ENCODE results near the gene IRF9. TPM values are rescaled to one million over a fixed set of nuclear protein-coding genes. Genes with fewer than 3 reads are reported as not detected.

IRF9 gene
- total RNA-seq, 1 donor from 2014 or later, result 45.1 TPM

DNA sequence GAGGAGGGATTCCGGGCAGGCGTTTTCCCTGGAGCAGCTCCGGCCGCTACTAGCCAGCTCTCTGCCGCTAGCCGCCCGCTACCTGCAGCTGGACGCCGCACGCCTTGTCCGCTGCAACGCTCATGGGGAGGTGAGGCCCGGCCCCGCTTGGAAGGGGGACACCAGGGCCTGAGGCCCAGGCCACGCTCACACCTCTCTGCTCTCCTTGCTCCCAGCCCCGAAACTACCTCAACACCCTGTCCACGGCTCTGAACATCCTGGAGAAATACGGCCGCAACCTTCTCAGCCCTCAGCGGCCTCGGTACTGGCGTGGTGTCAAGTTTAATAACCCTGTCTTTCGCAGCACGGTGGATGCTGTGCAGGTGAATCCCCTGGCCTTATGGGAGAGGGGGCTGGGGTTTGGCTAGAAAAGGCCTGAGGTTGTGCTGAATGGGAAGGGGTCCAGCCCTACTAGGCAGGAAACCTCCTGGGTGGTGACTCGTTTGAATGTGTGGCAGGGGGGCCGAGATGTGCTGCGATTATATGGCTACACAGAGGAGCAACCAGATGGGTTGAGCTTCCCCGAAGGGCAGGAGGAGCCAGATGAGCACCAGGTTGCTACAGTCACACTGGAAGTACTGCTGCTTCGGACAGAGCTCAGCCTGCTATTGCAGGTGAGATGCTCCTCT, 13.2 kb upstream of the IRF9 start:
- DNase-seq (ENCODE audit: low read depth), result no peak
- TF ChIP-seq CTCF (conservative IDR thresholded peaks at IDR 0.05; ENCODE audit: low read depth, low read length), result no peak
- peak overlapping the region; percentile 94 for H3K4me3 ChIP-seq (ENCODE audit: low read depth, low read length)

DNA sequence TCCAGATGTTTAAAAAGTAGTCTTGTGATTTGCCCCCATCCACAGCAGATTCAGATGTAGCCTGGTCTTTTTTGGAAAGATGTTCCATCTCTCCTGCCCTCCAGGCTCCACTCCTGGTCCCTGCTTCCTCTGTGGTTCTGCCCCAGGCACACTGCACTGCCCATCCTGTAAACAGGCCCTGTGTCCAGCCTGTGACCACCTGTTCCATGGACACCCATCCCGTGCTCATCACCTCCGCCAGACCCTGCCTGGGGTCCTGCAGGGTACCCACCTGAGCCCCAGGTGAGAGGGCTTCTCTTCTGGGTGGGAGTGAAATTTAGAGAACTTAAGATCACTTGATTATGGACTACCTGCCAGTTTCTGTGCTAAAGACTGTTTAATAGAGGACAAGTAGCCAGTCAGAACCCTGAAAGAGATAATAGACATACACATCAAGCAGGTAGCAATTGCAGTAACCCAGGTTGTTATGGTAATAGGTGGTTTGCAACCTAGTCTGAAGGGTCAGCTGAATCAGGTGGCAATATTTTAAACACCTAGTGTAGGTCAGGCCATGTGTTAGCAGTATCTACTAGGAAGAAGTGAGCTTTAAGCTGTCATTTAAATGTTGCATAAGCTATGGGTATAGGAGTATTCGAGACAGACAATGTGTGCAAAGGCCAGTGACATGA, 11.6 kb upstream of the IRF9 start:
- no peak for TF ChIP-seq CTCF (conservative IDR thresholded peaks at IDR 0.05; ENCODE audit: low read depth, low read length)
- H3K4me3 ChIP-seq (ENCODE audit: low read depth, low read length), result no peak overlapping the region
- no peak for DNase-seq (ENCODE audit: low read depth)

GRCh38 chr14:24150061-24150460, 11.0 kb upstream of the IRF9 start:
- no peak for DNase-seq (ENCODE audit: low read depth)
- H3K4me3 ChIP-seq (ENCODE audit: low read depth, low read length), result no peak overlapping the region
- TF ChIP-seq CTCF (conservative IDR thresholded peaks at IDR 0.05; ENCODE audit: low read depth, low read length), result no peak

DNA sequence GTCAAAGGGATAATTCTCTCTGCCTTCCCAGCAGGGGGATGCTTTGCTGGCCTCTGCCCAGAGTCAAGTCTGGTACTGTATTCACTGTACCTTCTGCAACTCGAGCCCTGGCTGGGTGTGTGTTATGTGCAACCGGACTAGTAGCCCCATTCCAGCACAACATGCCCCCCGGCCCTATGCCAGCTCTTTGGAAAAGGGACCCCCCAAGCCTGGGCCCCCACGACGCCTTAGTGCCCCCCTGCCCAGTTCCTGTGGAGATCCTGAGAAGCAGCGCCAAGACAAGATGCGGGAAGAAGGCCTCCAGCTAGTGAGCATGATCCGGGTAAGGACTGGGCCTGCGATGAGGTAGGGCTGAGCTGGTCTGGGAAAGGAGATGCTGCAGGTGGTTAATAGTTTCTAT, 10.5 kb upstream of the IRF9 start:
- TF ChIP-seq CTCF (conservative IDR thresholded peaks at IDR 0.05; ENCODE audit: low read depth, low read length), result no peak
- no peak overlapping the region for H3K4me3 ChIP-seq (ENCODE audit: low read depth, low read length)
- DNase-seq (ENCODE audit: low read depth), result no peak

DNA sequence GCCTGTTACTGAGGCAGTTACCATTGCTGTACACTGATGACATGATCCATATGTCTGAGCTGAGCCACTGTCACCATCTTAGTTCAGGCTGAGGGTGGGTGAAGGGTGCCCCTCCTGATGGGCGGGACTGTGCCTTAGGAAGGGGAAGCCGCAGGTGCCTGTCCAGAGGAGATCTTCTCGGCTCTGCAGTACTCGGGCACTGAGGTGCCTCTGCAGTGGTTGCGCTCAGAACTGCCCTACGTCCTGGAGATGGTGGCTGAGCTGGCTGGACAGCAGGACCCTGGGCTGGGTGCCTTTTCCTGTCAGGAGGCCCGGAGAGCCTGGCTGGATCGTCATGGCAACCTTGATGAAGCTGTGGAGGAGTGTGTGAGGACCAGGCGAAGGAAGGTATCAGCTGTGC, 10.1 kb upstream of the IRF9 start:
- no peak for DNase-seq (ENCODE audit: low read depth)
- no peak for TF ChIP-seq CTCF (conservative IDR thresholded peaks at IDR 0.05; ENCODE audit: low read depth, low read length)
- H3K4me3 ChIP-seq (ENCODE audit: low read depth, low read length), result no peak overlapping the region

DNA sequence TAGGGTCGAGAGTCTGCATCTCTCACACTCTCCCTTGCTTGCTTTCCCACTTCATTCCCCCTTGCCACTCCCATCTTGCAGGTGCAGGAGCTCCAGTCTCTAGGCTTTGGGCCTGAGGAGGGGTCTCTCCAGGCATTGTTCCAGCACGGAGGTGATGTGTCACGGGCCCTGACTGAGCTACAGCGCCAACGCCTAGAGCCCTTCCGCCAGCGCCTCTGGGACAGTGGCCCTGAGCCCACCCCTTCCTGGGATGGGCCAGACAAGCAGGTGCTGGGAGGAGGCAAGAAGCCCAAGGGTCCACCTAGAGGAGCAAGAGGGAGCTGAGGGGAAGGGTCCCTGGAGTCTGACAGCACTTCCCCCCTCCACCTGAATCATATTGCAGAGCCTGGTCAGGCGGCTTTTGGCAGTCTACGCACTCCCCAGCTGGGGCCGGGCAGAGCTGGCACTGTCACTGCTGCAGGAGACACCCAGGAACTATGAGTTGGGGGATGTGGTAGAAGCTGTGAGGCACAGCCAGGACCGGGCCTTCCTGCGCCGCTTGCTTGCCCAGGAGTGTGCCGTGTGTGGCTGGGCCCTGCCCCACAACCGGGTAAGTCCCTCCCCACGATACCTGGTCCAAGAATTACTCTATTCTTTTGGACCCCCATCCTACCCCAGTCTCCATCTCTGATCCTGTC, 9.5 kb upstream of the IRF9 start:
- no peak overlapping the region for H3K4me3 ChIP-seq (ENCODE audit: low read depth, low read length)
- no peak for TF ChIP-seq CTCF (conservative IDR thresholded peaks at IDR 0.05; ENCODE audit: low read depth, low read length)
- DNase-seq (ENCODE audit: low read depth), result no peak
